ENCODE results near the gene MED27.

- TF ChIP-seq, protein P1, sequence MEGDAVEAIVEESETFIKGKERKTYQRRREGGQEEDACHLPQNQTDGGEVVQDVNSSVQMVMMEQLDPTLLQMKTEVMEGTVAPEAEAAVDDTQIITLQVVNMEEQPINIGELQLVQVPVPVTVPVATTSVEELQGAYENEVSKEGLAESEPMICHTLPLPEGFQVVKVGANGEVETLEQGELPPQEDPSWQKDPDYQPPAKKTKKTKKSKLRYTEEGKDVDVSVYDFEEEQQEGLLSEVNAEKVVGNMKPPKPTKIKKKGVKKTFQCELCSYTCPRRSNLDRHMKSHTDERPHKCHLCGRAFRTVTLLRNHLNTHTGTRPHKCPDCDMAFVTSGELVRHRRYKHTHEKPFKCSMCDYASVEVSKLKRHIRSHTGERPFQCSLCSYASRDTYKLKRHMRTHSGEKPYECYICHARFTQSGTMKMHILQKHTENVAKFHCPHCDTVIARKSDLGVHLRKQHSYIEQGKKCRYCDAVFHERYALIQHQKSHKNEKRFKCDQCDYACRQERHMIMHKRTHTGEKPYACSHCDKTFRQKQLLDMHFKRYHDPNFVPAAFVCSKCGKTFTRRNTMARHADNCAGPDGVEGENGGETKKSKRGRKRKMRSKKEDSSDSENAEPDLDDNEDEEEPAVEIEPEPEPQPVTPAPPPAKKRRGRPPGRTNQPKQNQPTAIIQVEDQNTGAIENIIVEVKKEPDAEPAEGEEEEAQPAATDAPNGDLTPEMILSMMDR (conservative IDR thresholded peaks at IDR 0.05) = no peak
- TF ChIP-seq ZFX (IDR thresholded peaks at IDR 0.05) = no peak
Measured at GRCh38 chr9:131851414-131851813, 228.3 kb downstream of the MED27 start.

All from C4-2B (cell line).